Retinal pigment epithelial cell (primary cell): Measurements from ENCODE around the gene DIP2C.

ENCODE experiments used
- DNase-seq: peaks from one replicate; pipeline ENCODE4 v3.0.0-alpha.2; 2010; ENCODE audit warnings: low read depth
- H3K4me3 ChIP-seq: 2 replicates; pipeline ENCODE4 v1.5.1; 2011; ENCODE audit warnings: mild to moderate bottlenecking, low read length, control low read depth, moderate library complexity
- TF ChIP-seq, protein P1 (sequence below): conservative IDR thresholded peaks from 2 replicates; pipeline ENCODE4 v1.5.1; 2011; ENCODE audit warnings: low read depth, low read length, control low read depth, inconsistent platforms

Gene DIP2C

DNA sequence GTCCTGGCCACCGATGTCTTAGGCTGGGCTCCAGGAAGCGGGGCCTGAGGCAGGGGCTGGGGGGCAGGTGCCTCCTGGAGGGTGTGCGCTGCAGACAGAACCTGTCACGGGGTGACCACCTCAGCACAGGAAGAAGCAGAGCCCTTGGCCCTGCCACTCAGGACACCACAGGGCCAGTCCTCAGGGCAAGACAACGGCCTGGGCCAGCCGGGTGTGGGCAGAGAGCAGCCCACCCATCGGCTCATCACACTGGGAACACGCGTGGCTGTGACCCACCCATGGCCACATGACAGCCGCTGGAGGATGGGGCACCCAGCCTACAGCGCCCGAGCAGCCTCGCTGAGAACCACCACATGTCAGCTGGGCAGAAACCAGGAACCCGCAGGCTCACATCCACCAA lies 5.9 kb upstream of the DIP2C start:
- DNase-seq, result no peak
- TF ChIP-seq, protein P1, sequence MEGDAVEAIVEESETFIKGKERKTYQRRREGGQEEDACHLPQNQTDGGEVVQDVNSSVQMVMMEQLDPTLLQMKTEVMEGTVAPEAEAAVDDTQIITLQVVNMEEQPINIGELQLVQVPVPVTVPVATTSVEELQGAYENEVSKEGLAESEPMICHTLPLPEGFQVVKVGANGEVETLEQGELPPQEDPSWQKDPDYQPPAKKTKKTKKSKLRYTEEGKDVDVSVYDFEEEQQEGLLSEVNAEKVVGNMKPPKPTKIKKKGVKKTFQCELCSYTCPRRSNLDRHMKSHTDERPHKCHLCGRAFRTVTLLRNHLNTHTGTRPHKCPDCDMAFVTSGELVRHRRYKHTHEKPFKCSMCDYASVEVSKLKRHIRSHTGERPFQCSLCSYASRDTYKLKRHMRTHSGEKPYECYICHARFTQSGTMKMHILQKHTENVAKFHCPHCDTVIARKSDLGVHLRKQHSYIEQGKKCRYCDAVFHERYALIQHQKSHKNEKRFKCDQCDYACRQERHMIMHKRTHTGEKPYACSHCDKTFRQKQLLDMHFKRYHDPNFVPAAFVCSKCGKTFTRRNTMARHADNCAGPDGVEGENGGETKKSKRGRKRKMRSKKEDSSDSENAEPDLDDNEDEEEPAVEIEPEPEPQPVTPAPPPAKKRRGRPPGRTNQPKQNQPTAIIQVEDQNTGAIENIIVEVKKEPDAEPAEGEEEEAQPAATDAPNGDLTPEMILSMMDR, result no peak
- H3K4me3 ChIP-seq, result no peak overlapping the region

- TF ChIP-seq, protein P1, result no peak
- peak overlapping the region; percentile 33 for H3K4me3 ChIP-seq
- DNase-seq, result peak; percentile 96
Observed at GRCh38 chr10:693506-693905, 4.0 kb upstream of the DIP2C start.

DNA sequence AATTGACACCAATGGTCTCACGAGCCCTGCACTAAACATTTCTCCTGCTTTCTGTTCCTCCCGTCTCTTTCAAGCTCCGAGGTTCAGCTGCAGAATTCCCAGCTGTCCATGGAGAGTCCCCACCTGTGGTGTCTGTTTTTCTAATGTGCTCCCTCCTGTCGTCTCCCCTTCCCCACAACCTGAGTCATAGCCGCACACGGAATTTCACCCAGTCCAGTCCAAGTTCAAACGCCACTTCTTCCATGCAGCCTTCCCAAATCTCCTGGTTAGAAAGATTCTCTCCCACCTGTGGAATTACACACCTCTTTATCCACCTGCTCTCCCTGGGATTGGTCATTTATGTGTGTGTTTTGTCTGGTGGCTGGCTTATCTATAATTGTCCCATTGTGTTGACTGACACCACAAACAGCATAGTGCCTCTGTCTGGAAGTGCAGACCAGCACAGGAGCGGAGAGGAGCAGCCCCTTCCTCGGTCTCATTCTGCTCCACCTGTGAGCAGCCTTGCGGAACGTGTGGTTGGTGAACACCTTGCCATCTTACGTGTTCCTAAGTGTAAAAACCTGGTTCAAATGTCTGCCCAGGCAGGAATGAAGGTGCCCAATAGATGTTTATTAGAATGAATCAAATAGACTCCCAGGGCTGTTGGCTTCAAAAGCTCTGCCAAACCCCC lies 3.3 kb upstream of the DIP2C start:
- DNase-seq, result no peak
- no peak overlapping the region for H3K4me3 ChIP-seq
- TF ChIP-seq, protein P1, result no peak

GRCh38 chr10:691216-691615 lies 1.7 kb upstream of the DIP2C start:
- no peak overlapping the region for H3K4me3 ChIP-seq
- DNase-seq, result no peak
- TF ChIP-seq, protein P1, result no peak

- H3K4me3 ChIP-seq, result peak overlapping the region; percentile 57
- DNase-seq, result no peak
- TF ChIP-seq, protein P1, result no peak
Observed at GRCh38 chr10:690372-691161, 1.1 kb upstream of the DIP2C start.

DNA sequence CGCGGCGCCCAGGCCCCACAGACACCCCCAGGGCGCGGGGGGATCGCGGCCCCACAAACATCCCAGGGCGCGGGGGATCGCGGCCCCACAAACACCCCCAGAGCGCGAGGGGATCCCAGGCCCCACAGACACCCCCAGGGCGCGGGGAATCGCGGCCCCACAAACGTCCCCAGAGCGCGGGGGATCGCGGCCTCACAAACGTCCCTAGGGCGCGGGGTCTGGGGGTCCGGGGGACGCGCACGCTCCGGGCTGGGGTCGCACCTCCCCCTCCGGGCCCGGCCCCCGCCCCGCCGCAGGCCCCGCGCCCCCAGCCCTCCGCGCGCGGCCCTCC lies 382 bp downstream of the DIP2C start:
- TF ChIP-seq, protein P1, result no peak
- DNase-seq, result no peak
- peak overlapping the region; percentile 74 for H3K4me3 ChIP-seq
